ENCODE data around the gene OVOL1. TPM values are rescaled to one million over a fixed set of nuclear protein-coding genes. Genes with fewer than 3 reads are reported as not detected.

Gene OVOL1
- 0.49 TPM for total RNA-seq

GRCh38 chr11:65786786-65787636, at the start of gene OVOL1:
OVOL1 (plus strand) TSS chr11:65787063; CDS start chr11:65787374, 311 bp downstream.

GRCh38 chr11:65780770-65781151, 6.1 kb upstream of the OVOL1 start, which contains the start of gene AP5B1:
AP5B1 (minus strand) TSS chr11:65780976; CDS start chr11:65780591, 385 bp downstream.

GRCh38 chr11:65833297-65834030, 46.6 kb downstream of the OVOL1 start, which contains the start of gene SNX32:
SNX32 (plus strand) TSS chr11:65833963; CDS start chr11:65834066, 103 bp downstream.

Other genes with a start within 250 kb of the OVOL1 start
- 190 TPM for gene LTBP3, start 228.7 kb upstream of the OVOL1 start, total RNA-seq
- 28.4 TPM for gene ZNRD2, start 216.6 kb upstream of the OVOL1 start, total RNA-seq
- gene FAM89B, start 214.5 kb upstream of the OVOL1 start, total RNA-seq, result 17.2 TPM
- 51.2 TPM for gene EHBP1L1, start 211.0 kb upstream of the OVOL1 start, total RNA-seq
- 0.99 TPM for gene KCNK7, start 191.3 kb upstream of the OVOL1 start, total RNA-seq
- 29.9 TPM for gene MAP3K11, start 172.8 kb upstream of the OVOL1 start, total RNA-seq
- gene PCNX3, start 171.3 kb upstream of the OVOL1 start, total RNA-seq, result 19.2 TPM
- gene SIPA1, start 149.0 kb upstream of the OVOL1 start, total RNA-seq, result 16.2 TPM
- gene RELA, start 124.1 kb upstream of the OVOL1 start, total RNA-seq, result 24.5 TPM
- 58.7 TPM for gene KAT5, start 74.8 kb upstream of the OVOL1 start, total RNA-seq
- 38.4 TPM for gene RNASEH2C, start 66.3 kb upstream of the OVOL1 start, total RNA-seq
- gene AP5B1, start 6.1 kb upstream of the OVOL1 start, total RNA-seq, result 8.6 TPM
- gene SNX32, start 46.9 kb downstream of the OVOL1 start, total RNA-seq, result 3.1 TPM
- 451 TPM for gene CFL1, start 71.1 kb downstream of the OVOL1 start, total RNA-seq
- 42.3 TPM for gene MUS81, start 73.4 kb downstream of the OVOL1 start, total RNA-seq
- 65.5 TPM for gene EFEMP2, start 85.7 kb downstream of the OVOL1 start, total RNA-seq
- 0.77 TPM for gene CTSW, start 92.8 kb downstream of the OVOL1 start, total RNA-seq
- 67.0 TPM for gene FIBP, start 101.4 kb downstream of the OVOL1 start, total RNA-seq
- 21.2 TPM for gene CCDC85B, start 103.6 kb downstream of the OVOL1 start, total RNA-seq
- gene FOSL1, start 113.3 kb downstream of the OVOL1 start, total RNA-seq, result not detected
- 19.1 TPM for gene C11orf68, start 132.0 kb downstream of the OVOL1 start, total RNA-seq
- gene DRAP1, start 132.4 kb downstream of the OVOL1 start, total RNA-seq, result 54.6 TPM
- not detected for gene TSGA10IP, start 158.4 kb downstream of the OVOL1 start, total RNA-seq
- gene SART1, start 174.7 kb downstream of the OVOL1 start, total RNA-seq, result 55.1 TPM
- 34.6 TPM for gene EIF1AD, start 215.1 kb downstream of the OVOL1 start, total RNA-seq
- 17.2 TPM for gene BANF1, start 215.4 kb downstream of the OVOL1 start, total RNA-seq
- not detected for gene CST6, start 224.9 kb downstream of the OVOL1 start, total RNA-seq
- gene CATSPER1, start 239.4 kb downstream of the OVOL1 start, total RNA-seq, result not detected